HepG2 (cell line): Measurements from ENCODE around the gene ABCA8.

Source experiments
- CTCF ChIP-seq: sonication (generic); formaldehyde crosslinking; IDR thresholded peaks from 2 replicates; pipeline ENCODE4 v1.5.0; 2020; ENCODE audit warnings: mild to moderate bottlenecking, missing genetic modification reagents, moderate library complexity
- FOXK1 ChIP-seq: sonication (generic); formaldehyde crosslinking; IDR thresholded peaks from 2 replicates; pipeline ENCODE4 v1.4.0; 2020; ENCODE audit warnings: low read depth, missing genetic modification reagents, borderline replicate concordance
- FOXP4 ChIP-seq: sonication (generic); formaldehyde crosslinking; IDR thresholded peaks from 2 replicates; pipeline ENCODE4 v1.4.0; 2020; ENCODE audit warnings: missing genetic modification reagents
- MAX ChIP-seq: IDR thresholded peaks from 2 replicates; pipeline ENCODE4 v1.6.1; 2012; ENCODE audit warnings: inconsistent platforms
- TAF1 ChIP-seq: sonication (generic); formaldehyde crosslinking; IDR thresholded peaks from 2 replicates; pipeline ENCODE4 v1.4.0; 2020; ENCODE audit warnings: missing genetic modification reagents
- TRIM24 ChIP-seq: sonication (generic); formaldehyde crosslinking; IDR thresholded peaks from 2 replicates; pipeline ENCODE4 v1.8.0; 2022; ENCODE audit warnings: mild to moderate bottlenecking, missing genetic modification reagents
- ZBTB33 ChIP-seq: sonication (generic); formaldehyde crosslinking; IDR thresholded peaks from 2 replicates; pipeline ENCODE4 v1.4.0; 2020; ENCODE audit warnings: missing genetic modification reagents
- ZNF367 ChIP-seq: sonication (generic); formaldehyde crosslinking; IDR thresholded peaks from 2 replicates; pipeline ENCODE4 v1.4.0; 2020; ENCODE audit warnings: missing genetic modification reagents, borderline replicate concordance
- ZNF878 ChIP-seq: sonication (generic); formaldehyde crosslinking; IDR thresholded peaks from 2 replicates; pipeline ENCODE4 v1.8.1; 2023; ENCODE audit warnings: mild to moderate bottlenecking, missing genetic modification reagents, moderate library complexity

GRCh38 chr17:68861602-68862001 lies 93.6 kb downstream of the ABCA8 start:
- TF ChIP-seq CTCF (CRISPR knock-in tag) (no peak), ZNF367 (CRISPR knock-in tag) (no peak), MAX (no peak), TAF1 (no peak), TRIM24 (CRISPR knock-in tag) (no peak), ZNF878 (CRISPR knock-in tag) (no peak), ZBTB33 (CRISPR knock-in tag) (no peak), FOXP4 (CRISPR knock-in tag) (no peak), FOXK1 (CRISPR knock-in tag) (no peak)
